ENCODE results near the gene POGZ.
A peak's percentile ranks its signal among the peaks of the same experiment; 100 is the strongest.

POGZ gene

GRCh38 chr1:151459331-151460046 lies at the start of gene POGZ:
POGZ (minus strand) TSS chr1:151459494; CDS start chr1:151442204, 17,290 bp downstream.
- peak within 1 kb of the TSS; percentile 94 for H3K27ac Mint-ChIP-seq (ENCODE audit: low read depth)
- DNase-seq (ENCODE audit: low spot score in 2 of 2), result peak; percentile 85 to 90
- H3K9me3 Mint-ChIP-seq, result no peaks in the 10 kb centered on the region
- H3K4me3 Mint-ChIP-seq, result peak within 1 kb of the TSS; percentile 87
- H3K27me3 Mint-ChIP-seq, result peaks cover 30% of the 10 kb centered on the region
- peaks cover 12% of the 10 kb centered on the region for H3K36me3 Mint-ChIP-seq (ENCODE audit: insufficient read depth)
- H3K4me1 Mint-ChIP-seq, result peaks cover 18% of the 10 kb centered on the region
- peak; percentile 70 for ATAC-seq (replicated peaks; ENCODE audit: extremely low read depth, poor library complexity, severe bottlenecking)

- Mint-ChIP-seq H3K27me3 (no peaks in the 10 kb centered on the region), H3K36me3 (ENCODE audit: insufficient read depth) (peaks cover 3% of the 10 kb centered on the region), H3K27ac (ENCODE audit: low read depth) (no peak overlapping the region), H3K4me3 (no peak overlapping the region), H3K9me3 (no peaks in the 10 kb centered on the region), H3K4me1 (peaks cover 14% of the 10 kb centered on the region)
- ATAC-seq (replicated peaks; ENCODE audit: extremely low read depth, poor library complexity, severe bottlenecking) (no peak), DNase-seq (ENCODE audit: low spot score in 2 of 2) (no peak)
Measured at GRCh38 chr1:151508833-151509232, 49.5 kb upstream of the POGZ start.

- Mint-ChIP-seq H3K27ac (ENCODE audit: low read depth) (no peak overlapping the region), H3K9me3 (no peaks in the 10 kb centered on the region), H3K4me3 (no peak overlapping the region), H3K36me3 (ENCODE audit: insufficient read depth) (no peaks in the 10 kb centered on the region), H3K4me1 (no peaks in the 10 kb centered on the region), H3K27me3 (no peaks in the 10 kb centered on the region)
- DNase-seq (ENCODE audit: low spot score in 2 of 2) (no peak), ATAC-seq (replicated peaks; ENCODE audit: extremely low read depth, poor library complexity, severe bottlenecking) (no peak)
Measured at GRCh38 chr1:151504759-151505158, 45.5 kb upstream of the POGZ start.

- no peak overlapping the region for H3K27ac Mint-ChIP-seq (ENCODE audit: low read depth)
Measured at GRCh38 chr1:151504252-151504651, 45.0 kb upstream of the POGZ start.

GRCh38 chr1:151502859-151503780 lies 43.8 kb upstream of the POGZ start:
- Mint-ChIP-seq H3K27ac (ENCODE audit: low read depth) (no peak overlapping the region), H3K4me3 (no peak overlapping the region), H3K4me1 (no peaks in the 10 kb centered on the region), H3K9me3 (no peaks in the 10 kb centered on the region), H3K36me3 (ENCODE audit: insufficient read depth) (no peaks in the 10 kb centered on the region), H3K27me3 (no peaks in the 10 kb centered on the region)
- DNase-seq (ENCODE audit: low spot score in 2 of 2) (no peak), ATAC-seq (replicated peaks; ENCODE audit: extremely low read depth, poor library complexity, severe bottlenecking) (no peak)

More at GRCh38 chr1:151504252-151504651, 45.0 kb upstream of the POGZ start:
- DNase-seq (ENCODE audit: low spot score in 2 of 2) (no peak), ATAC-seq (replicated peaks; ENCODE audit: extremely low read depth, poor library complexity, severe bottlenecking) (no peak)
- no peaks in the 10 kb centered on the region for H3K4me1 Mint-ChIP-seq
- no peaks in the 10 kb centered on the region for H3K27me3 Mint-ChIP-seq
- no peaks in the 10 kb centered on the region for H3K36me3 Mint-ChIP-seq (ENCODE audit: insufficient read depth)
- no peak overlapping the region for H3K4me3 Mint-ChIP-seq
- no peaks in the 10 kb centered on the region for H3K9me3 Mint-ChIP-seq

GRCh38 chr1:151502035-151502700 lies 42.9 kb upstream of the POGZ start:
- no peaks in the 10 kb centered on the region for H3K27me3 Mint-ChIP-seq
- no peaks in the 10 kb centered on the region for H3K4me1 Mint-ChIP-seq
- H3K27ac Mint-ChIP-seq (ENCODE audit: low read depth), result no peak overlapping the region
- no peaks in the 10 kb centered on the region for H3K9me3 Mint-ChIP-seq
- H3K36me3 Mint-ChIP-seq (ENCODE audit: insufficient read depth), result no peaks in the 10 kb centered on the region
- no peak overlapping the region for H3K4me3 Mint-ChIP-seq
- no peak for ATAC-seq (replicated peaks; ENCODE audit: extremely low read depth, poor library complexity, severe bottlenecking)
- DNase-seq (ENCODE audit: low spot score in 2 of 2), result no peak

- ATAC-seq (replicated peaks; ENCODE audit: extremely low read depth, poor library complexity, severe bottlenecking) (no peak), DNase-seq (ENCODE audit: low spot score in 2 of 2) (no peak)
- Mint-ChIP-seq H3K9me3 (no peaks in the 10 kb centered on the region), H3K27me3 (no peaks in the 10 kb centered on the region), H3K27ac (ENCODE audit: low read depth) (no peak overlapping the region), H3K36me3 (ENCODE audit: insufficient read depth) (no peaks in the 10 kb centered on the region), H3K4me1 (no peaks in the 10 kb centered on the region), H3K4me3 (no peak overlapping the region)
Measured at GRCh38 chr1:151501474-151501873, 42.2 kb upstream of the POGZ start.

- H3K4me3 Mint-ChIP-seq, result no peak overlapping the region
- no peaks in the 10 kb centered on the region for H3K36me3 Mint-ChIP-seq (ENCODE audit: insufficient read depth)
- no peaks in the 10 kb centered on the region for H3K27me3 Mint-ChIP-seq
- H3K9me3 Mint-ChIP-seq, result no peaks in the 10 kb centered on the region
- no peaks in the 10 kb centered on the region for H3K4me1 Mint-ChIP-seq
- ATAC-seq (replicated peaks; ENCODE audit: extremely low read depth, poor library complexity, severe bottlenecking) (no peak), DNase-seq (ENCODE audit: low spot score in 2 of 2) (no peak)
- no peak overlapping the region for H3K27ac Mint-ChIP-seq (ENCODE audit: low read depth)
Measured at GRCh38 chr1:151499930-151500329, 40.6 kb upstream of the POGZ start.

- Mint-ChIP-seq H3K36me3 (ENCODE audit: insufficient read depth) (no peaks in the 10 kb centered on the region), H3K27ac (ENCODE audit: low read depth) (no peak overlapping the region), H3K4me1 (no peaks in the 10 kb centered on the region), H3K9me3 (no peaks in the 10 kb centered on the region), H3K4me3 (no peak overlapping the region), H3K27me3 (no peaks in the 10 kb centered on the region)
- DNase-seq (ENCODE audit: low spot score in 2 of 2) (no peak), ATAC-seq (replicated peaks; ENCODE audit: extremely low read depth, poor library complexity, severe bottlenecking) (no peak)
Measured at GRCh38 chr1:151499365-151499764, 40.1 kb upstream of the POGZ start.

GRCh38 chr1:151495316-151495715 lies 36.0 kb upstream of the POGZ start:
- Mint-ChIP-seq H3K9me3 (no peaks in the 10 kb centered on the region), H3K27me3 (no peaks in the 10 kb centered on the region), H3K4me3 (no peak overlapping the region), H3K27ac (ENCODE audit: low read depth) (no peak overlapping the region), H3K36me3 (ENCODE audit: insufficient read depth) (no peaks in the 10 kb centered on the region), H3K4me1 (no peaks in the 10 kb centered on the region)
- ATAC-seq (replicated peaks; ENCODE audit: extremely low read depth, poor library complexity, severe bottlenecking), result no peak
- DNase-seq (ENCODE audit: low spot score in 2 of 2), result no peak

GRCh38 chr1:151494741-151495281 lies 35.5 kb upstream of the POGZ start:
- DNase-seq (ENCODE audit: low spot score in 2 of 2) (no peak), ATAC-seq (replicated peaks; ENCODE audit: extremely low read depth, poor library complexity, severe bottlenecking) (no peak)
- Mint-ChIP-seq H3K9me3 (no peaks in the 10 kb centered on the region), H3K4me3 (no peak overlapping the region), H3K27me3 (no peaks in the 10 kb centered on the region), H3K27ac (ENCODE audit: low read depth) (no peak overlapping the region), H3K4me1 (no peaks in the 10 kb centered on the region), H3K36me3 (ENCODE audit: insufficient read depth) (no peaks in the 10 kb centered on the region)

GRCh38 chr1:151493042-151493441 lies 33.7 kb upstream of the POGZ start:
- ATAC-seq (replicated peaks; ENCODE audit: extremely low read depth, poor library complexity, severe bottlenecking), result no peak
- Mint-ChIP-seq H3K4me3 (no peak overlapping the region), H3K9me3 (no peaks in the 10 kb centered on the region), H3K27me3 (no peaks in the 10 kb centered on the region), H3K27ac (ENCODE audit: low read depth) (no peak overlapping the region), H3K4me1 (no peaks in the 10 kb centered on the region), H3K36me3 (ENCODE audit: insufficient read depth) (no peaks in the 10 kb centered on the region)
- DNase-seq (ENCODE audit: low spot score in 2 of 2), result no peak

Measured in central memory CD8-positive, alpha-beta T cell (primary cell).